AG04450 (cell line): Measurements from ENCODE around the gene DMAC1. TPM values are rescaled to one million over a fixed set of nuclear protein-coding genes. Genes with fewer than 3 reads are reported as not detected.
A peak's percentile ranks its signal among the peaks of the same experiment; 100 is the strongest.

ENCODE experiments used
- CTCF ChIA-PET: fragments of 300-600, 350-600 bp; formaldehyde crosslinking; extraction: SDS; loops from one replicate; lab custom pipeline; 2022; ENCODE audit warnings: antibody characterized with exemption, inconsistent platforms; lab: Charles Lee
- POLR2A ChIA-PET: fragments of 350-600 bp; formaldehyde crosslinking; extraction: SDS; loops from one replicate; lab custom pipeline; 2021; ENCODE audit warnings: antibody characterized with exemption, inconsistent platforms; lab: Yijun Ruan, JAX
- DNase-seq: peaks from one replicate; pipeline ENCODE4 v3.0.0-alpha.2; 2011; ENCODE audit warnings: low read depth, low spot score
- H3K27ac ChIP-seq: one replicate; pipeline ENCODE4 v1.5.1; 2012; ENCODE audit warnings: low read depth, low read length, control low read depth
- H3K27me3 ChIP-seq: one replicate; pipeline ENCODE4 v1.6.0; 2012; ENCODE audit warnings: low read length; ENCODE audit not compliant: control insufficient read depth, insufficient read depth
- H3K4me3 ChIP-seq: 2 replicates; pipeline ENCODE4 v1.5.1; 2011; ENCODE audit warnings: mild to moderate bottlenecking, low read depth, low read length, control low read depth
- H3K9me3 ChIP-seq: 2 replicates; pipeline ENCODE4 v1.5.1; 2012; ENCODE audit warnings: low read length; ENCODE audit not compliant: control insufficient read depth, insufficient read depth
- CTCF ChIP-seq: IDR thresholded peaks from 2 replicates; pipeline ENCODE4 v1.5.1; 2011; ENCODE audit warnings: low read depth, low read length, control low read depth, inconsistent platforms
- polyA plus RNA-seq: library from polyadenylated mRNA; depleted of rRNA; stranded (reverse); fragments of >200 nt; gene quantifications from 2 replicates; pipeline ENCODE4 v1.2.3, GENCODE V29; 2011

DMAC1 gene
- polyA plus RNA-seq, 1 experiment: 34.7 TPM

- Histone ChIP-seq H3K27ac (no peak overlapping the region), H3K9me3 (no peaks in the 10 kb centered on the region), H3K4me3 (peak overlapping the region; percentile 79), H3K27me3 (no peaks in the 10 kb centered on the region)
- DNase-seq: no peak
- no peak for TF ChIP-seq CTCF
- ChIA-PET CTCF (interaction anchor here (0.6 kb wide), 1 partner anchor 1033 kb away, joined by 6 read pairs; no protein-coding TSS in a partner anchor), POLR2A (no interaction called here)
These were observed 337 bp upstream of the DMAC1 start for GRCh38 chr9:7799944-7800285.

GRCh38 chr9:7794196-7794595 lies 5.4 kb downstream of the DMAC1 start:
- Histone ChIP-seq H3K27me3 (no peaks in the 10 kb centered on the region), H3K9me3 (no peaks in the 10 kb centered on the region), H3K4me3 (no peak overlapping the region), H3K27ac (no peak overlapping the region)
- POLR2A ChIA-PET: no interaction called here
- DNase-seq: no peak
- CTCF ChIA-PET: interaction anchor here (0.5 kb wide), 1 partner anchor 750 kb away, joined by 4 read pairs; no protein-coding TSS in a partner anchor
- no peak for TF ChIP-seq CTCF

GRCh38 chr9:7791394-7791793 lies 8.2 kb downstream of the DMAC1 start:
- ChIA-PET CTCF (no interaction called here), POLR2A (no interaction called here)
- DNase-seq: no peak
- H3K27me3 ChIP-seq: no peaks in the 10 kb centered on the region
- no peak overlapping the region for H3K27ac ChIP-seq
- no peak for TF ChIP-seq CTCF
- no peak overlapping the region for H3K4me3 ChIP-seq
- no peaks in the 10 kb centered on the region for H3K9me3 ChIP-seq

GRCh38 chr9:7790819-7791182 lies 8.8 kb downstream of the DMAC1 start:
- CTCF ChIA-PET: no interaction called here
- TF ChIP-seq CTCF: no peak
- POLR2A ChIA-PET: no interaction called here

GRCh38 chr9:7790022-7790818 lies 9.4 kb downstream of the DMAC1 start:
- DNase-seq: no peak
- no peak overlapping the region for H3K27ac ChIP-seq
- H3K9me3 ChIP-seq: no peaks in the 10 kb centered on the region
- no peaks in the 10 kb centered on the region for H3K27me3 ChIP-seq
- no peak for TF ChIP-seq CTCF
- POLR2A ChIA-PET: no interaction called here
- H3K4me3 ChIP-seq: no peak overlapping the region
- CTCF ChIA-PET: no interaction called here

More at GRCh38 chr9:7790819-7791182, 8.8 kb downstream of the DMAC1 start:
- H3K9me3 ChIP-seq: no peaks in the 10 kb centered on the region
- no peak overlapping the region for H3K4me3 ChIP-seq
- H3K27ac ChIP-seq: no peak overlapping the region
- no peaks in the 10 kb centered on the region for H3K27me3 ChIP-seq
- no peak for DNase-seq
